ENCODE measurements around the gene CARNS1.

CARNS1 gene

DNA sequence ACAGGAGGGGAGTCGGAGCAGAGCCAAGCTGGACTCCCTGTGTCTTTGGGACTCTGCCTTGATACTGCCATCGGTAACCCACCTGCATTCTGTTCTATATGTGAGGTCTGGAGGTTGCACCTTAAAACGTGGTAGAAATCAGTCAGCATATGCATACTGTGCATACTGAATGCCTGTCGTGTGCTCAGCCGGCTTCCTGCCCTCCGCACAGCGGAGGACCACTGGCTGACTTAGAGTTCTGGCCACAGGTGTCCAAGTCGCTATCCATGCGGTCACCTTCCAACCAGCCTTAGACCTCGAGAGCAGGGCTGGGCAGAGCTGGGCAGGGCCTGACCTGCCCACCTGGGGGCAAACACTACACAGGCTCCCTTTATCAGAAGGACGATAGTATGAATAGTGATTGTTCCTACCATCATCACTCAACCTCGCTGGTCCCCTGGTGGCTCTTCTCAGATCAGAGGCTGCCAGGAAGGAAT, 7.8 kb upstream of the CARNS1 start:
- no peaks in the 10 kb centered on the region for H3K36me3 ChIP-seq (ENCODE audit: control insufficient read depth, insufficient read depth, low read length)
- no peak overlapping the region for H3K9ac ChIP-seq
- no peaks in the 10 kb centered on the region for H3K4me1 ChIP-seq
- no peaks in the 10 kb centered on the region for H3K9me3 ChIP-seq (ENCODE audit: control insufficient read depth, low read length)
- no peak for TF ChIP-seq CTCF (IDR thresholded peaks at IDR 0.05)
- H3K79me2 ChIP-seq: no peaks in the 10 kb centered on the region
- no peaks in the 10 kb centered on the region for H3K27me3 ChIP-seq (ENCODE audit: control insufficient read depth, insufficient read depth, low read length)
- no peak overlapping the region for H3K4me3 ChIP-seq (ENCODE audit: low read depth, low read length)
- no peak overlapping the region for H2AFZ ChIP-seq
- H3K27ac ChIP-seq: no peak overlapping the region
- no peak overlapping the region for H3K4me2 ChIP-seq (ENCODE audit: low read length)

DNA sequence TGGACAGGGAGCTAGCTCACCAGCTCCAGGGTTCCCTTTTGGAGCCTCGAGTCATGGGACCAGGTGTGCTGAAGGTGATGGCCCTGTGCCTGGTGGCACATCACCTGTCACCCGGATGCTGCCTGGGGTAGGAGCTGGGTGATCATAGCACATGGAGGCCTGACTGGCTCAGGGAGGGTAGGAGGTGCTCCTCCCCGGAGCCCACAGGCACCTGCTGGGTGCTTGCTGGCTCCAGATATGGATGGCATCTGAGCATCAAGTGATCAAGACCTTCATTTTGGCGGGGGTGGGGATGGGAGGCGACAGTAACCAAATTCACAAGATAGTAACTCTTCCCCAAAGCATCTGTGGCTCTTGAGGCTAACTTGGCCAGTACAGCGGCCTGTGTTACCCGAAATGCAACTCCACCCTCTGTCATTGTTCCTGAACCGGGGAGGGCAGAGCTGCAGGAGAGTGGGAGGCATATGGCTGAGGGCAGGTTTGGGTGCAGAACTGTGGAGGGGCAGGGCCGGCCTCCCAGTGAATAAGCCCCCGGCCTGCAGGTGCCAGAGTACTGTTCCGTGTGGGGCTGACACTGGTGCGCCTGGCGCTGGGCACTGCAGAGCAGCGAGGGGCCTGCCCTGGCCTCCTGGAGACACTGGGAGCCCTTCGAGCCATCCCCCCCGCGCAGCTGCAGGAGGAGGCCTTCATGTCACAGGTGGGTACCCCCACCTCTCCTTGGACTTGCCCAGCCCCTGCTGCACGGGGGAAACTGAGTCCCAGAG, 6.9 kb upstream of the CARNS1 start:
- Histone ChIP-seq H3K4me1 (no peaks in the 10 kb centered on the region), H2AFZ (no peak overlapping the region), H3K4me2 (ENCODE audit: low read length) (no peak overlapping the region), H3K4me3 (ENCODE audit: low read depth, low read length) (no peak overlapping the region), H3K27ac (no peak overlapping the region), H3K9ac (no peak overlapping the region), H3K9me3 (ENCODE audit: control insufficient read depth, low read length) (no peaks in the 10 kb centered on the region), H3K79me2 (no peaks in the 10 kb centered on the region), H3K27me3 (ENCODE audit: control insufficient read depth, insufficient read depth, low read length) (no peaks in the 10 kb centered on the region), H3K36me3 (ENCODE audit: control insufficient read depth, insufficient read depth, low read length) (no peaks in the 10 kb centered on the region)
- TF ChIP-seq CTCF (IDR thresholded peaks at IDR 0.05): no peak

- no peak overlapping the region for H3K27ac ChIP-seq
- no peaks in the 10 kb centered on the region for H3K27me3 ChIP-seq (ENCODE audit: control insufficient read depth, insufficient read depth, low read length)
- no peaks in the 10 kb centered on the region for H3K36me3 ChIP-seq (ENCODE audit: control insufficient read depth, insufficient read depth, low read length)
- no peaks in the 10 kb centered on the region for H3K9me3 ChIP-seq (ENCODE audit: control insufficient read depth, low read length)
- no peaks in the 10 kb centered on the region for H3K4me1 ChIP-seq
- no peaks in the 10 kb centered on the region for H3K79me2 ChIP-seq
- no peak overlapping the region for H2AFZ ChIP-seq
- H3K4me3 ChIP-seq (ENCODE audit: low read depth, low read length): no peak overlapping the region
- no peak for TF ChIP-seq CTCF (IDR thresholded peaks at IDR 0.05)
- H3K9ac ChIP-seq: no peak overlapping the region
- H3K4me2 ChIP-seq (ENCODE audit: low read length): no peak overlapping the region
These were observed 6.2 kb upstream of the CARNS1 start for GRCh38 chr11:67409261-67409666.

DNA sequence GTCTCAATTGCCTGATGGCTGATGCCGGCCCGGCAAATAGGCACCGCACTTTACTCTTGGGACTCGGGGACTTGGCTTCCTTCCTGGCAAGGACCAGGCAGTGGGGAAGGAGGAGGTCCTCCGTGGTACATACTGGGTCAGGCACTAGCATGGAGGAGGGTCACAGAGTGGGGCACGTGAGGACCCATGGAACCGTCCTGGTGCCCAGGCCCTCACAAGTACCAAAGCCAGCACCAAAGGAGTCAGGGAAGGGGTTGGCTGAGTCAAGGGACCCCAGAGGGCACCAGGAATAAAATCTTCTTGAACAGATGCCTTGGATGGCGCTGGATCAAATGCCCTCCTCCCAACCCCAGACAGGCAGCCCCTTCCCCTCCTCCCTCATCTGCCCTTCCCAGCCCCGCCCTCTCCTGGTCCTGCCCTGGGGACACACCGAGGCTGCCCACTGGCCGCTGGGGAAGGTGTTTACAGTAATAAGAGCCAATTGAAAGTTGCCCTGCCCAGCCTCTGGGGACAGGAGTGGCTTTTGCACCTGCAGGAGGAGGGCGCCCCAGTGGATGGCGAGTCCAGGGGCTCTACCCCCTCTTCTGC, 5.6 kb upstream of the CARNS1 start:
- Histone ChIP-seq H3K27me3 (ENCODE audit: control insufficient read depth, insufficient read depth, low read length) (no peaks in the 10 kb centered on the region), H3K4me1 (no peaks in the 10 kb centered on the region), H3K79me2 (no peaks in the 10 kb centered on the region), H3K36me3 (ENCODE audit: control insufficient read depth, insufficient read depth, low read length) (no peaks in the 10 kb centered on the region), H3K4me3 (ENCODE audit: low read depth, low read length) (no peak overlapping the region), H3K4me2 (ENCODE audit: low read length) (no peak overlapping the region), H3K9me3 (ENCODE audit: control insufficient read depth, low read length) (no peaks in the 10 kb centered on the region), H3K27ac (no peak overlapping the region), H2AFZ (no peak overlapping the region), H3K9ac (no peak overlapping the region)
- TF ChIP-seq CTCF (IDR thresholded peaks at IDR 0.05): no peak

Data from parathyroid adenoma (tissue), 2 donors.